Measurements from ENCODE around the gene MALSU1. TPM values are rescaled to one million over a fixed set of nuclear protein-coding genes. Genes with fewer than 3 reads are reported as not detected.

Gene MALSU1
- polyA plus RNA-seq, 2 donors: 11.3 to 40.7 TPM

GRCh38 chr7:23338863-23339262 is 39.7 kb downstream of the MALSU1 start:
- Histone ChIP-seq H3K4me3 (ENCODE audit: low read depth in 1 of 2, low read length in 2 of 2) (no peak overlapping the region), H3K36me3 (ENCODE audit: control insufficient read depth in 2 of 2, insufficient read depth in 2 of 2, low read length in 1 of 2) (no peaks in the 10 kb centered on the region), H3K4me1 (ENCODE audit: control insufficient read depth in 2 of 2, insufficient read depth in 2 of 2, low read length in 1 of 2) (no peaks in the 10 kb centered on the region), H3K27me3 (ENCODE audit: control insufficient read depth in 1 of 2, insufficient read depth in 2 of 2, low read length in 2 of 2) (no peaks in the 10 kb centered on the region), H3K27ac (ENCODE audit: low read depth in 2 of 2, low read length in 1 of 2) (no peak overlapping the region), H3K9me3 (ENCODE audit: control insufficient read depth in 2 of 2, insufficient read depth in 1 of 2, low read depth in 1 of 2, low read length in 1 of 2) (peaks cover 0 to 2% of the 10 kb centered on the region in 2 donors)
- 36 to 50% methylated on average over 2 of the region's 2 CpGs for WGBS, 2 donors

- Histone ChIP-seq H3K27me3 (ENCODE audit: control insufficient read depth in 1 of 2, insufficient read depth in 2 of 2, low read length in 2 of 2) (no peaks in the 10 kb centered on the region), H3K27ac (ENCODE audit: low read depth in 2 of 2, low read length in 1 of 2) (no peak overlapping the region)
- 69 to 76% methylated on average over 7 of the region's 7 CpGs for WGBS, 2 donors
These were observed 42.9 kb downstream of the MALSU1 start for GRCh38 chr7:23341846-23342598.

GRCh38 chr7:23343102-23343501 is 44.0 kb downstream of the MALSU1 start:
- Histone ChIP-seq H3K9me3 (ENCODE audit: control insufficient read depth in 2 of 2, insufficient read depth in 1 of 2, low read depth in 1 of 2, low read length in 1 of 2) (no peaks in the 10 kb centered on the region), H3K4me1 (ENCODE audit: control insufficient read depth in 2 of 2, insufficient read depth in 2 of 2, low read length in 1 of 2) (no peaks in the 10 kb centered on the region), H3K4me3 (ENCODE audit: low read depth in 1 of 2, low read length in 2 of 2) (no peak overlapping the region), H3K27me3 (ENCODE audit: control insufficient read depth in 1 of 2, insufficient read depth in 2 of 2, low read length in 2 of 2) (no peaks in the 10 kb centered on the region), H3K36me3 (ENCODE audit: control insufficient read depth in 2 of 2, insufficient read depth in 2 of 2, low read length in 1 of 2) (no peaks in the 10 kb centered on the region), H3K27ac (ENCODE audit: low read depth in 2 of 2, low read length in 1 of 2) (no peak overlapping the region)

More at GRCh38 chr7:23341846-23342598, 42.9 kb downstream of the MALSU1 start:
- Histone ChIP-seq H3K9me3 (ENCODE audit: control insufficient read depth in 2 of 2, insufficient read depth in 1 of 2, low read depth in 1 of 2, low read length in 1 of 2) (peaks cover 0 to 2% of the 10 kb centered on the region in 2 donors), H3K4me1 (ENCODE audit: control insufficient read depth in 2 of 2, insufficient read depth in 2 of 2, low read length in 1 of 2) (no peaks in the 10 kb centered on the region), H3K36me3 (ENCODE audit: control insufficient read depth in 2 of 2, insufficient read depth in 2 of 2, low read length in 1 of 2) (no peaks in the 10 kb centered on the region), H3K4me3 (ENCODE audit: low read depth in 1 of 2, low read length in 2 of 2) (no peak overlapping the region)

DNA sequence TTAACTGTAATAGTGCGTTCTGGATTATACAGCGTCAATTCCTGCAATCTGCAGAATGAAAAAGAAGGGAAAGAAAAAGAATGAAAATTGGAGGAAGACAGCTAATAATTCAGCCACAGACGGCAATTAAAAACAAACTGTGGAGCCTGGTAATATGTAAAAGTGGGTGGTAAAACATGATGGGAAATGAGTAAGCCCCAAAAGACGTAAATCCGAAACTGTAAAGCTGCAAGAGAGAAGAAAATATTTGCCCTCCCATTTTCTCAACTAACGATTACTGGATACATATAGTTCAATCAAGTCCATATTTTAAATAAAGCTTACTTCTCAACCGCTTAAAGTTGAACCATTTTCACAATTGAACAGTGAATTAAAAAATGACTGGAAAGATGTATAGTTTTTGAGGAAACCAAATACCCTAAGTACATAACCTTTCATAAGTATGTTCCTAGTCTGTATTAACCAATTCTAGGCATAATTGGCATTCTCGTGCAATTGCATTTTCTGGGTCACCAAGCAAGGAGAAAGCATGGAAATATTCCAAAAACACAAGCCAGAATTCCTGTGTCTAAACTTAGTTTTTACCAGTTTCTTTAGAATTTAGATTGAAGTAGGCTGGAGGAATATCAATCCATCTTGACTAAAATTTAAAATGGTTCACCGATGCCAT is 44.8 kb downstream of the MALSU1 start:
- Histone ChIP-seq H3K4me3 (ENCODE audit: low read depth in 1 of 2, low read length in 2 of 2) (no peak overlapping the region), H3K36me3 (ENCODE audit: control insufficient read depth in 2 of 2, insufficient read depth in 2 of 2, low read length in 1 of 2) (no peaks in the 10 kb centered on the region), H3K4me1 (ENCODE audit: control insufficient read depth in 2 of 2, insufficient read depth in 2 of 2, low read length in 1 of 2) (no peaks in the 10 kb centered on the region), H3K27me3 (ENCODE audit: control insufficient read depth in 1 of 2, insufficient read depth in 2 of 2, low read length in 2 of 2) (no peaks in the 10 kb centered on the region), H3K27ac (ENCODE audit: low read depth in 2 of 2, low read length in 1 of 2) (no peak overlapping the region), H3K9me3 (ENCODE audit: control insufficient read depth in 2 of 2, insufficient read depth in 1 of 2, low read depth in 1 of 2, low read length in 1 of 2) (no peaks in the 10 kb centered on the region)
- WGBS, 2 donors: 90 to 91% methylated on average over 9 of the region's 9 CpGs

- 88% methylated on average over 6 of the region's 6 CpGs for WGBS, 2 donors
- H3K27ac ChIP-seq (ENCODE audit: low read depth in 2 of 2, low read length in 1 of 2): no peak overlapping the region
- H3K4me1 ChIP-seq (ENCODE audit: control insufficient read depth in 2 of 2, insufficient read depth in 2 of 2, low read length in 1 of 2): peaks cover 0 to 3% of the 10 kb centered on the region in 2 donors
- no peaks in the 10 kb centered on the region for H3K27me3 ChIP-seq (ENCODE audit: control insufficient read depth in 1 of 2, insufficient read depth in 2 of 2, low read length in 2 of 2)
- no peaks in the 10 kb centered on the region for H3K36me3 ChIP-seq (ENCODE audit: control insufficient read depth in 2 of 2, insufficient read depth in 2 of 2, low read length in 1 of 2)
- no peaks in the 10 kb centered on the region for H3K9me3 ChIP-seq (ENCODE audit: control insufficient read depth in 2 of 2, insufficient read depth in 1 of 2, low read depth in 1 of 2, low read length in 1 of 2)
- no peak overlapping the region for H3K4me3 ChIP-seq (ENCODE audit: low read depth in 1 of 2, low read length in 2 of 2)
These were observed 46.5 kb downstream of the MALSU1 start for GRCh38 chr7:23345601-23346000.

DNA sequence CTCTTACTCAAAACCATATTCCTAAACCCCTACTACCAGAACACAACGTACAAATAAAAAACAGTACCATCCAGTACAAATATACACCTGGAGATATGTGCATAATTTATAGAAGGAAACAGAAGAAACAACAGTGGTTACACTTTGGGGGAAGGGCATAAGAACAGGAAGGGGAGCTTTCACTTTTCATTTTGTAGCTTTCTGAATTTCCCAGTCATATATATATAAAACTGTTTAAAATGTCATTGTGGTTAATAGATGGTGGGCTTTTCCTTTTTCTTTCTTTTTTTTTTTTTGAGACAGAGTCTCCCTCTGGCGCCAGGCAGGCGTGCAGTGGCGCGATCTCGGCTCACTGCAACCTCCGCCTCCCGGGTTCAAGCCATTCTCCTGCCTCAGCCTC is 47.2 kb downstream of the MALSU1 start:
- 79 to 83% methylated on average over 8 of the region's 8 CpGs for WGBS, 2 donors
- H3K27me3 ChIP-seq (ENCODE audit: control insufficient read depth in 1 of 2, insufficient read depth in 2 of 2, low read length in 2 of 2): no peaks in the 10 kb centered on the region
- no peak overlapping the region for H3K4me3 ChIP-seq (ENCODE audit: low read depth in 1 of 2, low read length in 2 of 2)
- H3K9me3 ChIP-seq (ENCODE audit: control insufficient read depth in 2 of 2, insufficient read depth in 1 of 2, low read depth in 1 of 2, low read length in 1 of 2): no peaks in the 10 kb centered on the region
- peaks cover 0 to 3% of the 10 kb centered on the region in 2 donors for H3K4me1 ChIP-seq (ENCODE audit: control insufficient read depth in 2 of 2, insufficient read depth in 2 of 2, low read length in 1 of 2)
- H3K36me3 ChIP-seq (ENCODE audit: control insufficient read depth in 2 of 2, insufficient read depth in 2 of 2, low read length in 1 of 2): no peaks in the 10 kb centered on the region
- no peak overlapping the region for H3K27ac ChIP-seq (ENCODE audit: low read depth in 2 of 2, low read length in 1 of 2)

DNA sequence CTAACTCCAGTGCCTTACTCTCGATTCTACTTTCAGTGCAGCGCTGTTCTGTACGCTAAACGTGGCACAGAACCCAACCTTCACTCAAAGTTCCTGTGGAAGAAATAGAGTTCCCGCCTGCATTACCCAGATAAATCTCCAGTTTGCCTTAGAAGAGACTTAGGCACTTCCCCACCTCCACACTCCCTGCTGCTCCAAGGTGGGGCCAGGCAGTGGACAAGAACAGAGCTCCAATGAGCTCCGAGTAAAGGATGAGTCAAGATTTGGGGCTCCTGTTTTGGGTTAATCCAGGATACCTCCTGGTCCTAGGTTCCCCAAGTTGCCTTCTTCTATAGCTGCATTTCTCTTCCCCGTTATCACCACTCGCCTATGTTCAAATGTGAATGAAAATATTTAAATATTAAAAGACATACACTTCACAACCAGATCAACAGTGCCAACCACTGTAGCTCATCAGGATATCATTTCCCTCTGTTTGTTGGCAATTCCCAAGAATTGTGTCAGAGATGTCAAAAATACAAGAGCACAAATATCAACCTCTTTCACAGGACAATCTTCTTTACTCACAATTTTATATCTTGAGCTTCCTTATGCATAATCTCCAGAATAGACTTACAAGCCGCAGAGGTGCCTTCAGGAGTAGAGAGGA is 48.0 kb downstream of the MALSU1 start:
- peaks cover 0 to 3% of the 10 kb centered on the region in 2 donors for H3K4me1 ChIP-seq (ENCODE audit: control insufficient read depth in 2 of 2, insufficient read depth in 2 of 2, low read length in 1 of 2)
- no peak overlapping the region for H3K27ac ChIP-seq (ENCODE audit: low read depth in 2 of 2, low read length in 1 of 2)
- H3K9me3 ChIP-seq (ENCODE audit: control insufficient read depth in 2 of 2, insufficient read depth in 1 of 2, low read depth in 1 of 2, low read length in 1 of 2): no peaks in the 10 kb centered on the region
- 87 to 90% methylated on average over 9 of the region's 9 CpGs for WGBS, 2 donors
- H3K36me3 ChIP-seq (ENCODE audit: control insufficient read depth in 2 of 2, insufficient read depth in 2 of 2, low read length in 1 of 2): no peaks in the 10 kb centered on the region
- no peak overlapping the region for H3K4me3 ChIP-seq (ENCODE audit: low read depth in 1 of 2, low read length in 2 of 2)
- no peaks in the 10 kb centered on the region for H3K27me3 ChIP-seq (ENCODE audit: control insufficient read depth in 1 of 2, insufficient read depth in 2 of 2, low read length in 2 of 2)

DNA sequence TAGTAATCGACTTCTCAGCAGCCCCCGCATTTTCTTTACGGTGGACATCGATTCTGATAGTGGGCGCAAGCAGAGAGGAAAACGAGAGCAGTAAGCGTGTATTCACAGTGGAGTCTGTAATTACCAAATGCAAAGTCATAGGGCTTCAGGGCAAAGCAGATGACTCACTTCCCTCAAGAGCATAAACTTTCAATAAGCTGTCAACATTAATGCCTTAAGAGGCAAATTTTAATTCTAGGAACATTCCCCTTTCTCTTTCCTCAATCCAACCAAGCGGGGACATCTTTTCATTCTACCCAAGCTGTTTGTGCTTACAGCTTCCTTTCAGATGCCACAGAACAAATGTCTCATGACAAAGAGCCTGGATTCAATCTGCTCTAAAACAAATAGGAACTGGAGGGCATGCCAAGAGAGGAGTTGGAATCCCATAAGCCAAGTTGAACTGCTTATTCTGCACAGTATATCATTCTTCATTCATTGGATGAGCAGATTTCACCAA is 48.6 kb downstream of the MALSU1 start:
- WGBS, 2 donors: 41 to 49% methylated on average over 8 of the region's 8 CpGs
- no peak overlapping the region for H3K4me3 ChIP-seq (ENCODE audit: low read depth in 1 of 2, low read length in 2 of 2)
- no peaks in the 10 kb centered on the region for H3K27me3 ChIP-seq (ENCODE audit: control insufficient read depth in 1 of 2, insufficient read depth in 2 of 2, low read length in 2 of 2)
- no peaks in the 10 kb centered on the region for H3K9me3 ChIP-seq (ENCODE audit: control insufficient read depth in 2 of 2, insufficient read depth in 1 of 2, low read depth in 1 of 2, low read length in 1 of 2)
- no peaks in the 10 kb centered on the region for H3K36me3 ChIP-seq (ENCODE audit: control insufficient read depth in 2 of 2, insufficient read depth in 2 of 2, low read length in 1 of 2)
- peaks cover 0 to 3% of the 10 kb centered on the region in 2 donors for H3K4me1 ChIP-seq (ENCODE audit: control insufficient read depth in 2 of 2, insufficient read depth in 2 of 2, low read length in 1 of 2)
- no peak overlapping the region for H3K27ac ChIP-seq (ENCODE audit: low read depth in 2 of 2, low read length in 1 of 2)

DNA sequence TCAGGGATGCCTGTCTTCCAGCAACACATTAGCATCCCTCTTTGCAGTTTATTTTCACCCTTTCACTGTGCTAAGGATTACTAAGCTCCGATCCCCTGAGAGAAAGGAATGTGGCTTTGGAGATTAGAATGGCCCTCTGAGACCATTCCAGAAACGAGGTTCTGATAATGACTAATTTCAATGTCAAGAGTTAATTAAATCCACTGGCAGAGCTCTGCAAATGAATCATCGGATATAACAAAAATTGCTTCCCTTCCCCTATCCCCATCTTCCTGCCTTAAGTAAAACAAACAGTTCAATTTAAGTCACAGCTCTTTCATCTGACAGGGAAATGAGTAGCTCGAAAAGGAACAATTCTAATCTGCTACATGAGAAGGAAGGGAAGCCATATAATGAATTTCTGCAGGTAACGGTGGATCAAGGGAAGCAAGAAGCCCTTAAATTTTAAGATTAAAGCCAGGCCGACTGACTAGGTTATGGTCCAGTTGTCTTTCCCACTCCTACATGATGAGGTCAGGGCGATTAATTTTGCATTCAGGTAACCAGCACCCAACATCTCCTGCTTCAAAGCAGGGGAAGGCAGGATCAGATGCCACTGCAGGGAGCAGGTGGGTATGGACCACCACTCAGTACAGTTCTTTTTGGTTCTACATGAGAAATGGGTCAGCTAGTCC is 50.5 kb downstream of the MALSU1 start:
- 41 to 55% methylated on average over 7 of the region's 7 CpGs for WGBS, 2 donors
- H3K9me3 ChIP-seq (ENCODE audit: control insufficient read depth in 2 of 2, insufficient read depth in 1 of 2, low read depth in 1 of 2, low read length in 1 of 2): no peaks in the 10 kb centered on the region
- no peak overlapping the region for H3K4me3 ChIP-seq (ENCODE audit: low read depth in 1 of 2, low read length in 2 of 2)
- H3K4me1 ChIP-seq (ENCODE audit: control insufficient read depth in 2 of 2, insufficient read depth in 2 of 2, low read length in 1 of 2): peaks cover 0 to 3% of the 10 kb centered on the region in 2 donors
- H3K27ac ChIP-seq (ENCODE audit: low read depth in 2 of 2, low read length in 1 of 2): no peak overlapping the region
- no peaks in the 10 kb centered on the region for H3K36me3 ChIP-seq (ENCODE audit: control insufficient read depth in 2 of 2, insufficient read depth in 2 of 2, low read length in 1 of 2)
- no peaks in the 10 kb centered on the region for H3K27me3 ChIP-seq (ENCODE audit: control insufficient read depth in 1 of 2, insufficient read depth in 2 of 2, low read length in 2 of 2)

All from esophagus (tissue), 2 donors.